CD4-positive, alpha-beta T cell (primary cell): ENCODE data around the gene NAAA. TPM values are rescaled to one million over a fixed set of nuclear protein-coding genes. Genes with fewer than 3 reads are reported as not detected.

Experiments
- ATAC-seq: fragments of 200-7000 bp; cut with Tn5 transposase; one replicate; pipeline ENCODE4 v1.10.0; 2022; ENCODE audit warnings: mild to moderate bottlenecking; ENCODE audit not compliant: poor library complexity
- CTCF ChIA-PET: fragments of 350-600 bp; sonication (Branson Sonifier 250); formaldehyde crosslinking; loops from one replicate; lab custom pipeline; 2021; ENCODE audit warnings: antibody characterized with exemption, inconsistent platforms; lab: Charles Lee
- POLR2A ChIA-PET: fragments of 350-600 bp; sonication (Branson Sonifier 250); formaldehyde crosslinking; loops from one replicate; lab custom pipeline; 2021; ENCODE audit warnings: antibody characterized with exemption, inconsistent platforms; lab: Charles Lee
- DNase-seq, 14 experiments: peaks; one replicate each; pipeline ENCODE4 v3.0.0-alpha.2; 2013 to 2020; ENCODE audit warnings: mixed read lengths in 2 of 14
- H3K27ac ChIP-seq, 2 donors: one replicate each; pipeline versions ENCODE4 v1.5.1 to v1.7.0; 2013; ENCODE audit warnings: low read length in 2 of 2, low read depth in 1 of 2, mild to moderate bottlenecking in 1 of 2
- H3K27me3 ChIP-seq, 2 experiments: 1 replicate in 1 of 2; 2 replicates in 1 of 2; pipeline versions ENCODE4 v1.6.1 to v1.7.0; 2013; ENCODE audit warnings: low read length in 2 of 2, control low read depth in 1 of 2, mild to moderate bottlenecking in 1 of 2, moderate library complexity in 1 of 2; ENCODE audit not compliant: insufficient read depth in 2 of 2, control insufficient read depth in 1 of 2
- H3K36me3 ChIP-seq: one replicate; pipeline ENCODE4 v1.6.1; 2013; ENCODE audit warnings: low read length, control low read depth; ENCODE audit not compliant: insufficient read depth
- H3K4me1 ChIP-seq: one replicate; pipeline ENCODE4 v1.6.1; 2013; ENCODE audit warnings: low read length, control low read depth; ENCODE audit not compliant: insufficient read depth
- H3K4me3 ChIP-seq: one replicate; pipeline ENCODE4 v1.5.1; 2013; ENCODE audit warnings: mild to moderate bottlenecking, low read length, moderate library complexity
- H3K9me3 ChIP-seq, 2 experiments: 1 replicate in 1 of 2; 2 replicates in 1 of 2; pipeline versions ENCODE4 v1.6.1 to v1.7.0; 2013; ENCODE audit warnings: low read length in 2 of 2, mild to moderate bottlenecking in 2 of 2, control low read depth in 1 of 2, moderate library complexity in 1 of 2; ENCODE audit not compliant: control insufficient read depth in 1 of 2, insufficient read depth in 1 of 2
- H3K27ac Mint-ChIP-seq: one replicate; pipeline ENCODE4 v1.8.0; 2020; ENCODE audit warnings: mixed read lengths
- H3K27me3 Mint-ChIP-seq: one replicate; pipeline ENCODE4 v1.8.0; 2021; ENCODE audit warnings: mixed read lengths
- H3K36me3 Mint-ChIP-seq: one replicate; pipeline ENCODE4 v1.8.0; 2021; ENCODE audit warnings: low read depth, mixed read lengths
- H3K4me1 Mint-ChIP-seq: one replicate; pipeline ENCODE4 v1.8.0; 2021; ENCODE audit warnings: low read depth, mixed read lengths
- H3K4me3 Mint-ChIP-seq: one replicate; pipeline ENCODE4 v1.8.0; 2020; ENCODE audit warnings: mild to moderate bottlenecking, mixed read lengths
- H3K9me3 Mint-ChIP-seq: one replicate; pipeline ENCODE4 v1.8.0; 2020; ENCODE audit warnings: mixed read lengths
- intact Hi-C, 2 experiments: fragments of 100-400 bp; cut with DNase I in 1 of 2; cut with micrococcal nuclease in 1 of 2; formaldehyde crosslinking; loops; one replicate each; pipeline versions ENCODE4 v1.15.1 to v1.9.0; 2023 to 2025; cut with DNase I, micrococcal nuclease
- total RNA-seq, 174 experiments: library from RNA in 2 of 174; stranded (reverse) in 2 of 174; gene quantifications; one replicate each; pipeline ENCODE4 v1.2.3 and lab custom pipeline; 2021 to 2026
- TF ChIP-seq, protein P1 (sequence below): fragments of 200-600 bp; IDR thresholded peaks from one replicate; pipeline ENCODE4 v1.8.0; 2022; ENCODE audit warnings: antibody characterized with exemption, mild to moderate bottlenecking

The NAAA gene
- total RNA-seq, 2 experiments from 2014 or later: 32.6 to 33.3 TPM

GRCh38 chr4:75907966-75908365 lies 32.8 kb downstream of the NAAA start:
- Mint-ChIP-seq H3K9me3 (peaks cover 8% of the 10 kb centered on the region), H3K36me3 (peaks cover 22% of the 10 kb centered on the region), H3K4me1 (no peaks in the 10 kb centered on the region), H3K27ac (no peak overlapping the region), H3K27me3 (no peaks in the 10 kb centered on the region), H3K4me3 (no peak overlapping the region)
- CTCF ChIA-PET: no interaction called here
- intact Hi-C loops: no loop called here
- no peak for ATAC-seq
- H3K4me1 ChIP-seq: no peaks in the 10 kb centered on the region
- no peak overlapping the region for H3K4me3 ChIP-seq
- no peaks in the 10 kb centered on the region for H3K9me3 ChIP-seq
- POLR2A ChIA-PET: no interaction called here
- H3K27ac ChIP-seq: no peak overlapping the region
- H3K36me3 ChIP-seq: no peaks in the 10 kb centered on the region
- DNase-seq: no peak
- no peaks in the 10 kb centered on the region for H3K27me3 ChIP-seq
- TF ChIP-seq, protein P1, sequence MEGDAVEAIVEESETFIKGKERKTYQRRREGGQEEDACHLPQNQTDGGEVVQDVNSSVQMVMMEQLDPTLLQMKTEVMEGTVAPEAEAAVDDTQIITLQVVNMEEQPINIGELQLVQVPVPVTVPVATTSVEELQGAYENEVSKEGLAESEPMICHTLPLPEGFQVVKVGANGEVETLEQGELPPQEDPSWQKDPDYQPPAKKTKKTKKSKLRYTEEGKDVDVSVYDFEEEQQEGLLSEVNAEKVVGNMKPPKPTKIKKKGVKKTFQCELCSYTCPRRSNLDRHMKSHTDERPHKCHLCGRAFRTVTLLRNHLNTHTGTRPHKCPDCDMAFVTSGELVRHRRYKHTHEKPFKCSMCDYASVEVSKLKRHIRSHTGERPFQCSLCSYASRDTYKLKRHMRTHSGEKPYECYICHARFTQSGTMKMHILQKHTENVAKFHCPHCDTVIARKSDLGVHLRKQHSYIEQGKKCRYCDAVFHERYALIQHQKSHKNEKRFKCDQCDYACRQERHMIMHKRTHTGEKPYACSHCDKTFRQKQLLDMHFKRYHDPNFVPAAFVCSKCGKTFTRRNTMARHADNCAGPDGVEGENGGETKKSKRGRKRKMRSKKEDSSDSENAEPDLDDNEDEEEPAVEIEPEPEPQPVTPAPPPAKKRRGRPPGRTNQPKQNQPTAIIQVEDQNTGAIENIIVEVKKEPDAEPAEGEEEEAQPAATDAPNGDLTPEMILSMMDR: no peak

- no peak for ATAC-seq
- no peaks in the 10 kb centered on the region for H3K36me3 Mint-ChIP-seq
- Histone ChIP-seq H3K4me1 (peaks cover 3% of the 10 kb centered on the region), H3K9me3 (no peaks in the 10 kb centered on the region), H3K27me3 (no peaks in the 10 kb centered on the region), H3K27ac (no peak overlapping the region), H3K36me3 (no peaks in the 10 kb centered on the region), H3K4me3 (no peak overlapping the region)
- CTCF ChIA-PET: no interaction called here
- H3K27ac Mint-ChIP-seq: no peak overlapping the region
- no peak for DNase-seq
- POLR2A ChIA-PET: no interaction called here
- intact Hi-C loops: no loop called here
- no peaks in the 10 kb centered on the region for H3K27me3 Mint-ChIP-seq
- H3K9me3 Mint-ChIP-seq: no peaks in the 10 kb centered on the region
- H3K4me1 Mint-ChIP-seq: no peaks in the 10 kb centered on the region
- H3K4me3 Mint-ChIP-seq: no peak overlapping the region
- TF ChIP-seq, protein P1: no peak
Observed at GRCh38 chr4:75904076-75904475, 36.7 kb downstream of the NAAA start.

DNA sequence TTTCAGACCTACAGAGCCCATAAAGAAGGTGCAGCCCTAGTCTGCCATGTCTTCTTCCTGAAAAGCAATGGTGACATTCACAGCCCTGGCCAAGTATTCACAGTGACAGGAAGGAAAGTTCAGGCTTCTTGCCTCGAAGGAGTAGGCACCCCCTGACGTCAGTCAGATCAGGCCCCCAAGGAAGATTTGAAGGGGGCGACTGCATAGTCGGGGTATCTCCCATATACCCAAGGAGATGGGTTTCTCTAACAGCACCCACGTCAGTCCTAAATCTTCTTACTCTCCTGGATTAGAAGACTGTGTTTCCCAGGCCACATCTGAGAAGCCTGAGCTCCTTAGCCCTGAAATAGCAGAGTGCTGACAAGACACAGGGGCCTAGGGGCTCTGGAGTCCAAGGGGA lies 38.5 kb downstream of the NAAA start, which contains the start of gene PPEF2:
PPEF2 (minus strand) TSS at position 101 of the 400 bp plus-strand sequence. CDS start 6,127 bp downstream, outside the sequence.
- Mint-ChIP-seq H3K36me3 (no peaks in the 10 kb centered on the region), H3K27me3 (no peaks in the 10 kb centered on the region), H3K27ac (no peak within 1 kb of the TSS), H3K4me1 (no peaks in the 10 kb centered on the region), H3K9me3 (no peaks in the 10 kb centered on the region), H3K4me3 (no peak within 1 kb of the TSS)
- Histone ChIP-seq H3K4me3 (no peak within 1 kb of the TSS), H3K27ac (no peak within 1 kb of the TSS), H3K4me1 (peaks cover 3% of the 10 kb centered on the region), H3K27me3 (no peaks in the 10 kb centered on the region), H3K36me3 (no peaks in the 10 kb centered on the region), H3K9me3 (no peaks in the 10 kb centered on the region)
- intact Hi-C loops: no loop called here
- ChIA-PET POLR2A (no interaction called here), CTCF (no interaction called here)
- ATAC-seq (no peak), DNase-seq (no peak)
- TF ChIP-seq, protein P1: no peak
